D341Med (cell line): ENCODE measurements around the gene DTHD1.

Experiments used
- DNase-seq: peaks from one replicate; pipeline ENCODE4 v3.0.0; 2012; ENCODE audit warnings: low spot score

Gene DTHD1

GRCh38 chr4:36348403-36348938 is 67.1 kb downstream of the DTHD1 start:
- DNase-seq = no peak

DNA sequence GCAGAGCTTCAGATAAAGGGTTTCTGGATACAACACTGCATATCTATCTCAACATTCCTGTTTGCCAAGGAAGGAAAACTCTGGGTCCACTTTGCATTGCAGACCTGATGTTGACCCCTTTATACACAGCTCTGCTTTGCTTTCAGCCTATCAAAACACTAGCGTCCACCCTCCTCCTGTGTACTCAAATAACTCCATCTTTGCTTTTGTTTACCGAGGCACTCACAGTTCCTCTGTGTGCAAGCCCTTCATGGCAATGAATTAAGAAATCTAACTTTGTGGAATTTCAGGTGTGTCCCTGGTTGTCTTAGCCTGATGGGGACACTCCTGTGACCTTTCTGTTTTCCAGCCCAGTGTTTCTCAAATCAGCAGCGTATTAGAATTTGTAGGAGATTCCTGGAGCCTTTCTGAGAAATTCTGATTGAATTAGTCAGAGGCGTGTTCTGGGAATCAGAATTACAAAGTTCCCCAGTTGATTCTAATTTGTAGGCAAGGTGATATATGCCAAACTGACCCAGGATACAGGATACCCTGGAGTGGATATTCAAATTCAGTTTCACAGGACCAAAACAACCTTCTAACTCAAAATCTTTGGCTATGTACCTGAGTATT is 68.6 kb downstream of the DTHD1 start:
- DNase-seq = no peak

GRCh38 chr4:36351082-36351666 is 69.8 kb downstream of the DTHD1 start:
- DNase-seq = peak; percentile 60

- DNase-seq = no peak
Measured at GRCh38 chr4:36353998-36354397, 72.6 kb downstream of the DTHD1 start.

DNA sequence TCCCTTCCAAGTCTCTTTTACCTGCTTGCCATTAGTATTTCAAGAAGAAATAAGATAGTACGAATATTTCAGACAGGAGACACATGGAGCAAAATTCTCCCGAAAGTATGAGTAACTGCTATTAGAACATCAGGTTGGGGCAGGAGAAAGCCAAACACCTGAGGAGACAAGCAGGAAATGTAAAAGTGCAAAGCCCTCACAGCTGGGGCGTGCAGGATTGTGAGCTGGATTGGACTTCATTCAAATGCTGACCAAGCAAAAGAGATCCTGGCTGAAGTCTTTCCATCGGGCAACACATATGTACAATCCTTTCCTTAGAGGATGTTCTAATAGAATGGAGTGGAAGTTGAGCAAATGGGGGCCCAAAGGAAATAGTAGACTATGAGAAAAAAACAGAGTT is 76.8 kb downstream of the DTHD1 start:
- no peak for DNase-seq

DNA sequence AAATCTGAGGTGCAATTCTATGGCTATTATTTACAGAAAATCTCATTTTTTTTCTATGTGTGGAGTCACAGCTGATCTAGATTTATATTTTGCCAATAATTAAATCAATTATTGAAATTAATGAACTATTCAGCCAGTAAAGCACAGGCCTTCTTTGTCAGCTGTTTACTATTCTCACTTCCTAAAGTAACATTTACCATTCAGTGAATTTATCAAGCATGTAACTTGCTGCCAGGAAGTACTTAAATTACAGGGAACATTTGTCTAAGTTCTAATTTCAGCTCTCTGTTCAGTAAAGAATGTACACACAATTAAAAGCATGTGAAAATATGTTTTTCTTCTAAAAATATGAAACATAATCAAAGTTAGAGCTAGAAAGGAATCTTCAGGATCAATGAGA is 79.3 kb downstream of the DTHD1 start:
- no peak for DNase-seq

GRCh38 chr4:36363024-36363423 is 81.6 kb downstream of the DTHD1 start:
- no peak for DNase-seq

DNA sequence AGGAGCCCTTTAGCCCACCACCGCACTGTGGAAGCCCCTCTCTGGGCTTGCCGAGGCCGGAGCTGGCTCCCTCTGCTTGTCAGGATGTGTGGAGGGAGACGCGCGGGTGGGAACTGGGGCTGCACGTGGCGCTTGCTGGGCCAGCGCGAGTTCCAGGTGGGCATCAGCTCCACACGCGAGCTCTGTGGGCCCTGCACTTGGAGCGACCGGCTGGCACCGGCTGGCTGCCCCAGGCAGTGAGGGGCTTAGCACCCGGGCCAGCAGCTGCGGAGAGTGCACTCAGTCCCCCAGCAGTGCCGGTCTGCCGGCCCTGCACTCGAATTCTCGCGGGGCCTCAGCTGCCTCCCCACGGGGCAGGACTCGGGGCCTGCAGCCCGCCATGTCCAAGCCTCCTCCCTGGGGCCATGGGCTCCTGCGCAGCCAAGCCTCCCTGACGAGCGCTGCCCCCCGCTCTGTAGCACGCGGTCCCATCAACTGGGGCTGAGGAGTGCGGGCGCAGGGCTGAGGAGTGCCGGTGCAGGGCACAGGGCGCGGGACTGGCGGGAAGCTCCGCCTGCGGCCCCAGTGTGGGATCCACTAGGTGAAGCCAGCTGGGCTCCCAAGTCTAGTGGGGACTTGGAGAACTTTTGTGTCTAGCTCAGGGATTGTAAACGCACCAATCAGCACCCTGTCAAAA is 93.6 kb downstream of the DTHD1 start:
- no peak for DNase-seq

DNA sequence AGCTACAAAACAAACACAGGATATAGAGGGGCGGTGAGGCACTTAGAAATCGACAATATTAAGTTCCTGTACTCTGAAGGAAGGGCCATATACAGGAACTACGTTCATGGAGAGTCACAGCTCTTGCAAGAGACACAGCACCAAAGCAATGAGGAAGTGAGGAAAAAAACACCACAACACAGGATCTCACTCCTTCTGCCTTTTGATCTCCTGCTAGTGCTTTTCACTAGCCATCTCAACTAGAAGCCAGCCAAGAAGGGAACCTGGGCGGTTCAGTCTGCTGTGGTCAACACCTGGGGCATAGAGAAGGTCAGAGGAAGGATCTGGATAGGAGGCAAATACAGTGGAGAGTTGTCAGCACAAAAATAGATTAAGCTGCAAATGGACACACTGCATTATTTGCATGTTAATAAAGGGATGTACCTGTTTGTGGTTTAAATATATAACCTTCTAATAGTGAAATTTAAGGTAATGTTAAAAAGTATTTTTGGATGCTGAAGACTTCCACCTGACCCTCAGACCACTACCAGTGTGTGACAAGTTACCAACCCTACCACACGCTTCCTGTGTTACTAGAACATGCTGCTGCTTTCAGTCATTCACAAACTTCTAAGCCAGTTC is 104.6 kb downstream of the DTHD1 start:
- DNase-seq = no peak

GRCh38 chr4:36386691-36387090 is 105.3 kb downstream of the DTHD1 start:
- DNase-seq = no peak

GRCh38 chr4:36388710-36389109 is 107.3 kb downstream of the DTHD1 start:
- DNase-seq = no peak

DNA sequence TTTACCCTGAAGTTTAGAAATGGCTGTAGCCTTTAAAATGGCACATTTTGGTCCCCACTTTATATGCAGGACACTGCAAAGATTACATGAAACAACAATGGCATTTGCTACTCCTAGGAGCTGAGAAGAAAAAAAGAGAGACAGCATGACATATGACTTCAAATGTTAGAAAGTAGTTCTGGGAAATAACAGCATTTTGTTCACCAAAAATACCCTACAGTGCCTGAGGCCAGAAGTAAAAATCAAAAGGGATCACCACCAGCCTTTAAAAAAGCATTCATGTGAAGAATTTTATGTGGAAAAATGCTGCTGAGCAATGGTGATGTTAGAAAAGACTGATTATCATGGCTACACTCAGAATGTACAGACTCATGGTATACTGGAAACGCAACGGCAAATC is 110.0 kb downstream of the DTHD1 start:
- no peak for DNase-seq

DNA sequence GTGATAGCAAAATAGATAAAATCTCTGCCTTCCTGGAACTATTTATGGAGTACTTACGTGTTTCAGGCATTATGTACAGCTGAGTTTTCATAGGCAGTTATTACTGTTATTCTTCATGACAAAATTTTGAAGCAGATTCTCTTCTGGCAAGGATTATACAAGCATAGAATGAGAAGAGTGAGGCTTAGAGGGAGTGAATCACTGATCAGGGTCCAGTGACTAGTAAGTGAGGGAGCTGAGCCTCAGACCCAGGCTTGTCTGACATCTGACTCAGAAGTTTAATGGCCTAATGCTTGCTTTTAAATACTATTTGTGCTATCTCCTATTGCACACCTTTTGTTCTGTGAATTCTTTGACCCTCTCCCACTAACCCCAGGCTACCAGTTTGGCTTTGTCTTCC is 110.6 kb downstream of the DTHD1 start:
- DNase-seq = no peak

DNA sequence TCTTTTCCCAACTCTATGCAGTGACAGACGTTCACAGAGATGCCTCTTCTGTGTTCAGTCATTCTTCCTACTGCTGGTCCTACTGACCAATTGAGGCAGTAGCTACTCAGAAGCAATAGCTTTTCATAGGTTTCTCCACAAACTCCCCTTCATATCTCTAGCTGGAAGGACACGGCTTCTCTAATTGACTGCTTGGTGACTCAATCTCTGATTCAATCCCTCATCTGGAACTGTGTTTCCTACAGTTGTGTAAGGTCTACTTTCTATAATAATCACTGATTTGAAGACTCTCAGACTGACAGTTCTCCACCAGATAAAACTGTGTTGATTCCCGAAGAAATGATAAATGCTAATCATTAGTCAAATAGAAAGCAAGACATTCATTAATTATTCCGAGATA is 111.5 kb downstream of the DTHD1 start:
- no peak for DNase-seq
